MM.1S (cell line): ENCODE measurements around the gene CADM2.

ENCODE experiments used
- DNase-seq: peaks from one replicate; pipeline ENCODE4 v3.0.0-alpha.2; 2015
- H2AFZ ChIP-seq: fragments of 300-600 bp; sonication (generic); 2 replicates; pipeline ENCODE4 v1.6.0; 2016; ENCODE audit warnings: antibody characterized with exemption, low read length
- H3F3A ChIP-seq: fragments of 300-600 bp; sonication (generic); 2 replicates; pipeline ENCODE4 v1.6.1; 2016; ENCODE audit warnings: mild to moderate bottlenecking, antibody characterized with exemption, low read length, moderate library complexity, mixed read lengths; ENCODE audit not compliant: insufficient read depth
- H3K27ac ChIP-seq: fragments of 300-600 bp; sonication (generic); 2 replicates; pipeline ENCODE4 v1.5.1; 2016; ENCODE audit warnings: mild to moderate bottlenecking, low read length
- H3K27me3 ChIP-seq: fragments of 300-600 bp; sonication (generic); replicated peaks from 2 replicates; pipeline ENCODE4 v1.6.0; 2016; ENCODE audit warnings: low read length; ENCODE audit not compliant: insufficient read depth
- H3K36me3 ChIP-seq: fragments of 300-600 bp; sonication (generic); replicated peaks from 2 replicates; pipeline ENCODE4 v1.6.1; 2016; ENCODE audit warnings: mild to moderate bottlenecking, low read length, mixed read lengths; ENCODE audit not compliant: insufficient read depth
- H3K4me1 ChIP-seq: fragments of 300-600 bp; sonication (generic); 2 replicates; pipeline ENCODE4 v1.6.1; 2016; ENCODE audit warnings: low read length, mixed read lengths
- H3K4me2 ChIP-seq: fragments of 300-600 bp; sonication (generic); 2 replicates; pipeline ENCODE4 v1.6.0; 2016; ENCODE audit warnings: low read depth, low read length
- H3K4me3 ChIP-seq: fragments of 300-600 bp; sonication (generic); 2 replicates; pipeline ENCODE4 v1.5.1; 2016; ENCODE audit warnings: low read length, mixed read lengths
- H3K79me2 ChIP-seq: fragments of 300-600 bp; sonication (generic); 2 replicates; pipeline ENCODE4 v1.6.1; 2016; ENCODE audit warnings: mixed run types, low read length, mixed read lengths
- H3K9ac ChIP-seq: fragments of 300-600 bp; sonication (generic); 2 replicates; pipeline ENCODE4 v1.6.1; 2016; ENCODE audit warnings: low read length, mixed read lengths
- H3K9me2 ChIP-seq: fragments of 300-600 bp; sonication (generic); replicated peaks from 2 replicates; pipeline ENCODE4 v1.6.1; 2016; ENCODE audit warnings: mild to moderate bottlenecking, low read length, mixed read lengths; ENCODE audit not compliant: insufficient read depth
- H3K9me3 ChIP-seq: fragments of 300-600 bp; sonication (generic); replicated peaks from 2 replicates; pipeline ENCODE4 v1.6.1; 2016; ENCODE audit warnings: mild to moderate bottlenecking, low read length, mixed read lengths; ENCODE audit not compliant: insufficient read depth
- H4K20me1 ChIP-seq: fragments of 300-600 bp; sonication (generic); 2 replicates; pipeline ENCODE4 v1.6.1; 2016; ENCODE audit warnings: mild to moderate bottlenecking, low read length, moderate library complexity, mixed read lengths; ENCODE audit not compliant: insufficient read depth
- CTCF ChIP-seq: fragments of 300-600 bp; sonication (generic); IDR thresholded peaks from 2 replicates; pipeline ENCODE4 v1.5.1; 2016; ENCODE audit warnings: antibody characterized with exemption, low read length, mixed read lengths
- EZH2 ChIP-seq: fragments of 300-600 bp; sonication (generic); optimal IDR thresholded peaks from 2 replicates; pipeline ENCODE3; 2017; ENCODE audit warnings: low read depth, mild to moderate bottlenecking, antibody characterized with exemption, low read length, mixed read lengths
- EZH2phosphoT487 ChIP-seq: fragments of 300-600 bp; sonication (generic); IDR thresholded peaks from 2 replicates; pipeline ENCODE4 v1.6.1; 2018; ENCODE audit warnings: antibody characterized with exemption, low read length

The CADM2 gene

GRCh38 chr3:85737846-85738245 is 779.1 kb downstream of the CADM2 start:
- H4K20me1 ChIP-seq = no peaks in the 10 kb centered on the region
- no peaks in the 10 kb centered on the region for H3K27me3 ChIP-seq
- no peak overlapping the region for H3K27ac ChIP-seq
- H3K4me2 ChIP-seq = no peak overlapping the region
- no peak overlapping the region for H3K4me3 ChIP-seq
- DNase-seq = no peak
- H3K4me1 ChIP-seq = no peaks in the 10 kb centered on the region
- H3K36me3 ChIP-seq = no peaks in the 10 kb centered on the region
- H3K79me2 ChIP-seq = no peaks in the 10 kb centered on the region
- no peak overlapping the region for H2AFZ ChIP-seq
- H3F3A ChIP-seq = no peaks in the 10 kb centered on the region
- TF ChIP-seq EZH2 = no peak
- no peak for TF ChIP-seq CTCF
- no peak for TF ChIP-seq EZH2phosphoT487
- H3K9me2 ChIP-seq = no peaks in the 10 kb centered on the region
- no peaks in the 10 kb centered on the region for H3K9me3 ChIP-seq
- H3K9ac ChIP-seq = no peak overlapping the region

- H3K27me3 ChIP-seq = no peaks in the 10 kb centered on the region
- no peaks in the 10 kb centered on the region for H3K4me1 ChIP-seq
- H3K27ac ChIP-seq = no peak overlapping the region
- no peaks in the 10 kb centered on the region for H4K20me1 ChIP-seq
- TF ChIP-seq CTCF = no peak
- TF ChIP-seq EZH2 = no peak
- no peak for TF ChIP-seq EZH2phosphoT487
- no peak overlapping the region for H3K4me2 ChIP-seq
- no peaks in the 10 kb centered on the region for H3K9me2 ChIP-seq
- no peak overlapping the region for H3K9ac ChIP-seq
- no peak overlapping the region for H3K4me3 ChIP-seq
- H3F3A ChIP-seq = no peaks in the 10 kb centered on the region
- H2AFZ ChIP-seq = no peak overlapping the region
- no peaks in the 10 kb centered on the region for H3K36me3 ChIP-seq
- DNase-seq = no peak
- no peaks in the 10 kb centered on the region for H3K9me3 ChIP-seq
- no peaks in the 10 kb centered on the region for H3K79me2 ChIP-seq
These were observed 781.8 kb downstream of the CADM2 start for GRCh38 chr3:85740561-85740960.

GRCh38 chr3:85758442-85758841 is 799.7 kb downstream of the CADM2 start:
- DNase-seq = no peak
- Histone ChIP-seq H3K9ac (no peak overlapping the region), H4K20me1 (no peaks in the 10 kb centered on the region), H3K9me3 (no peaks in the 10 kb centered on the region), H2AFZ (no peak overlapping the region), H3K27me3 (no peaks in the 10 kb centered on the region), H3K4me3 (no peak overlapping the region), H3F3A (no peaks in the 10 kb centered on the region), H3K79me2 (no peaks in the 10 kb centered on the region), H3K27ac (no peak overlapping the region), H3K9me2 (no peaks in the 10 kb centered on the region), H3K4me2 (no peak overlapping the region), H3K36me3 (no peaks in the 10 kb centered on the region), H3K4me1 (no peaks in the 10 kb centered on the region)
- no peak for TF ChIP-seq EZH2phosphoT487
- no peak for TF ChIP-seq CTCF
- no peak for TF ChIP-seq EZH2
